ENCODE data around the gene HKDC1.
"Not testable (repeated sequence)": the region's sequence is repeated elsewhere in the genome, so short reads cannot be mapped to it uniquely, and the experiment has no call there.

The HKDC1 gene

GRCh38 chr10:69240455-69240854, 20.3 kb downstream of the HKDC1 start:
- DNase-seq (ENCODE audit: extremely low read depth in 1 of 2, low read depth in 1 of 2), result no peak

- no peak for DNase-seq (ENCODE audit: extremely low read depth in 1 of 2, low read depth in 1 of 2)
Observed at GRCh38 chr10:69241575-69241974, 21.4 kb downstream of the HKDC1 start.

GRCh38 chr10:69242040-69242851, 22.1 kb downstream of the HKDC1 start:
- no peak for DNase-seq (ENCODE audit: extremely low read depth in 1 of 2, low read depth in 1 of 2)

DNA sequence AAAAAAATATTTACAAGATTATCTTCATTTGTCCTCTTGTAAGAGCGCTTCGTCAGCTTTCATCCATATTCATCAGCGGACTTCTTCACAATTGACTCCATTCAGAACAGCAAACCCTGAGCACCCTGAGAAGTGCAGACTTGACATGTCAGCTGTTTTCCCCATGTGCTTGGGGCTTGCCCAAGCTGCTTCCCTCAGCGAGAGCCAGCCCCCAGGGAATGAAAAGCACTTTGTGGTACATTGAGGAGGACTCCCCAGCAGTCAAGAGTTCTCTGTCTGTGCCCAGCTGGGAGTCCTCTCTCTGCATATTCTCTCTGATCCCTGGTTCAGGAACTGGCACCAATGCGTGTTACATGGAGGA, 22.7 kb downstream of the HKDC1 start:
- no peak for DNase-seq (ENCODE audit: extremely low read depth in 1 of 2, low read depth in 1 of 2)

- DNase-seq (ENCODE audit: extremely low read depth in 1 of 2, low read depth in 1 of 2), result no peak
Observed at GRCh38 chr10:69243817-69244216, 23.7 kb downstream of the HKDC1 start.

GRCh38 chr10:69246036-69246435, 25.9 kb downstream of the HKDC1 start:
- no peak for DNase-seq (ENCODE audit: extremely low read depth in 1 of 2, low read depth in 1 of 2)

GRCh38 chr10:69246581-69247312, 26.6 kb downstream of the HKDC1 start:
- no peak for DNase-seq (ENCODE audit: extremely low read depth in 1 of 2, low read depth in 1 of 2)

- no peak for DNase-seq (ENCODE audit: extremely low read depth in 1 of 2, low read depth in 1 of 2)
Observed at GRCh38 chr10:69247313-69247710, 27.2 kb downstream of the HKDC1 start.

DNA sequence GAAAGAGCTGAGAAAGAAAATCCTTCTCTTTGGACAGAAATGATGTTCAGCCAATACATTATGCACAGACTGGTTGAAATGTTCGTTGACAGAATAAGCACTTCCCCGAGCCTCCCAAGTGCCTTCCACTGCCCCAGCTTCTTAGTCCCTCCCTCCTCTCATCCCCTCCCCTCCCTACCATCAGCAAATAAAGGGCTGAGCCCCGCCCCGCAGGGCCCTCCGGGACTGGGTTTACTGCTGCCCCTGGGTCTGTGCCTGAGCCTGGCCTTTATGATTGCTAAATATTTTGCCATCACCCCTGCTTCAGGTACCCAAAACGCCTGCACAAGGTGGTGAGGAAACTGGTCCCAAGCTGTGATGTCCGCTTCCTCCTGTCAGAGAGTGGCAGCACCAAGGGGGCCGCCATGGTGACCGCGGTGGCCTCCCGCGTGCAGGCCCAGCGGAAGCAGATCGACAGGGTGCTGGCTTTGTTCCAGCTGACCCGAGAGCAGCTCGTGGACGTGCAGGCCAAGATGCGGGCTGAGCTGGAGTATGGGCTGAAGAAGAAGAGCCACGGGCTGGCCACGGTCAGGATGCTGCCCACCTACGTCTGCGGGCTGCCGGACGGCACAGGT, 28.1 kb downstream of the HKDC1 start:
- DNase-seq (ENCODE audit: extremely low read depth in 1 of 2, low read depth in 1 of 2), result no peak

DNA sequence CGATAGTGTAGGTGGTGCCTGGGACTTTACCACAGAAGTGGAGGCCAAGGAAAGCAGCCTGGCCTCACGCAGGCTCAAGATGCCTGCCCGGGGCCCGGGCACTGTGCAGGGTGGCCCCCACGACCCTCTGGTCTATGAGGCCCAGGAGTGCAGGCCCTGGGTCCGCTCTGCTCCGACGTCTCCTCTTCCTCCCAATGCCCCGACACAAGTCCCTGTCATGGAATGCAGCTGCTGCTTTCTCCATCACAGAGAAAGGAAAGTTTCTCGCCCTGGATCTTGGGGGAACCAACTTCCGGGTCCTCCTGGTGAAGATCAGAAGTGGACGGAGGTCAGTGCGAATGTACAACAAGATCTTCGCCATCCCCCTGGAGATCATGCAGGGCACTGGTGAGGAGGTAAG, 29.9 kb downstream of the HKDC1 start:
- no peak for DNase-seq (ENCODE audit: extremely low read depth in 1 of 2, low read depth in 1 of 2)

DNA sequence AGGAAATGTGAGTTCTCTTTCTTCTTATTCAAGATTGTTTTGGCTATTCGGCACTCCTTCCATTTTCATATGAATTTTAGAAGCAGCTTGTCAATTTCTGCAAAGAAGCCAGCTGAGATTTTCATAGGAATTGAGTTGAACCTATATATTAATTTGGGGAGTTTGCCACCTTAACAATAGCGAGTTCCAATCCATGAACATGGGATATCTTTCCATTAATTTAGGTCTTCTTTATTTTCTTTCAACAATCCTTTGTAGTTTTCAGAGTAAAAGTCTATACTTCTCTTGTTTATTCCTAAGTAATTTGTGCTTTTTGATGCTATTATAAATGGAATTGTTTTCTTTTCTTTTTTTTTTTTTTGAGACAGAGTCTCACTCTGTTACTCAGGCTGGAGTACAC, 31.3 kb downstream of the HKDC1 start:
- DNase-seq (ENCODE audit: extremely low read depth in 1 of 2, low read depth in 1 of 2), result not testable (repeated sequence)

DNA sequence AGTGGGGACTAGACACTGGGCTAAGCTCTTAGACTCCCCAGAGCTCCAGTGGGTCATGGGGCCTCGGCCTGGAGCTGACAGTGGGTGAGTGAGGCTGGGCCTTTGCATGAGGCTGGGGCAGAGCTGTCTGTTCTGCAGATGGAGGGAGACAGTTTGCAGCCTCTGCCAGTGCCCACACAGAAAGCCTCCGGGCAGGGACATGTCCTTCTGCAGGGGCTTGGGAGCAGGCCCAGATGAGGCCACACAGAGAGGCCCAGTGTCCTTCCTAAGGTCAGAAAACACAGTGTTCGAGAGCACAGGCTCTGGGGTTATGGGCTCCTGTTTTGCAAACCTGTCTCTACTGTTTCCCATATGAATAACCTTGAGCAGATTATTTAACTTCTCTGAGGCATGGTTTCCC, 33.0 kb downstream of the HKDC1 start:
- no peak for DNase-seq (ENCODE audit: extremely low read depth in 1 of 2, low read depth in 1 of 2)

DNA sequence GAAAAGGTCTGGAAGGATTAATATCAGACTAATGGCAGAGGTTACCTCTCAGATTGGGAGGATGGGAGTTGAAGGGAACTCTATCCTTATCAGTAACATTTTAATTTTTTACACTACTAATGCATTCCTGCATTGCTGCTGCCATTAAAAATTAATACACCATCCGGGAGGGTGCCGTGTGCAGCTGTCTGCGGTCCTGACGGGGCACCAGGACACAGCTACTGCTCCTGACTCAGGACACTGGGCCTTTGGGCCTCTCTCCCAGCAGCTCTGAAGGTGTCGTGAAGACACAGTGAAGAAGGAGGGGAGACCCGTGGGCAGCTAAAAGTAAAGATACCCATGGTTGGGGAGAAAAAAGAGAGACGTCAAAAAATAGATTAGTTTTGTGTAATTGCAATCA, 34.7 kb downstream of the HKDC1 start:
- no peak for DNase-seq (ENCODE audit: extremely low read depth in 1 of 2, low read depth in 1 of 2)

DNA sequence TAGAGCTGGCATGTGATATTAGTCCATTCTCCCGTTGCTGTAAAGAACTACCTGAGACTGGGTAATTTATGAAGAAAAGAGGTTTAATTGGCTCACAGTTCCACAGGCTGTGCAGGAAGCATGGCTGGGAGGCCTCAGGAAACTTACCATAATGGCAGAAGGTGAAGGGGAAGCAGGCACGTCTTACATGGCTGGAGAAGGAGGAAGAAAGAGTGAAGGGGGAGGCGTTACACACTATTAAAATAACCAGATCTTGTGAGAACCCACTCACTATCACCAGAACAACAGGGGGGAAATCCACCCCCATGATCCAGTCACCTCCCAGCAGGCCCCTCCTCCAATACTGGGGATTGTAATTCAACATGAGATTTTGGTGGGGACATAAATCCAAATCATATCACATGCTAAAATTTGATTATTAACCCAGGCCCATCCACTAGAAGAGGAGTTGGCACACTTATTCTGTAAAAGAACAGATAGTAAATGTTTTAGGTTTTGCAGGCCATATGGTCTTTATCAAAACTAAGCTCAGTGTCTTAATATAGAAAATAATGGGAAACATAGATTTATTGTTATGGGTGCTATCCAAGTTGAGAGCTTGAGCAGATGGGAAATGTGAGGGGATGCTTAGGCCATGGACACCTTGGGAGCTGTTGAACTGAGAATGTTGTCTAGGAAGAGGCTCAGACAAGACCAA, 39.6 kb downstream of the HKDC1 start:
- DNase-seq (ENCODE audit: extremely low read depth in 1 of 2, low read depth in 1 of 2), result no peak

GRCh38 chr10:69261184-69261583, 41.1 kb downstream of the HKDC1 start:
- DNase-seq (ENCODE audit: extremely low read depth in 1 of 2, low read depth in 1 of 2), result no peak

GRCh38 chr10:69262292-69262751, 42.2 kb downstream of the HKDC1 start:
- DNase-seq (ENCODE audit: extremely low read depth in 1 of 2, low read depth in 1 of 2), result no peak

DNA sequence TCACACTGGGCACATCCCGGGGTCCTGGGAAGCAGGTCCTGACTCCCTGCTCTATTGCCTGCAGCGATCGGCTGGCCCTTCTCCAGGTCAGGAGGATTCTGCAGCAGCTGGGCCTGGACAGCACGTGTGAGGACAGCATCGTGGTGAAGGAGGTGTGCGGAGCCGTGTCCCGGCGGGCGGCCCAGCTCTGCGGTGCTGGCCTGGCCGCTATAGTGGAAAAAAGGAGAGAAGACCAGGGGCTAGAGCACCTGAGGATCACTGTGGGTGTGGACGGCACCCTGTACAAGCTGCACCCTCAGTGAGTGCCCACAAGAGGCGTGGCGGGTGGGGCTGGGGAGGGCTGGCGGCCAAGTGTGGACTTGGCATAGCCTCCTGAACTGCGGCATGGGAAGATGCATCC, 45.4 kb downstream of the HKDC1 start:
- no peak for DNase-seq (ENCODE audit: extremely low read depth in 1 of 2, low read depth in 1 of 2)

GRCh38 chr10:69268761-69269416, 48.8 kb downstream of the HKDC1 start:
- DNase-seq (ENCODE audit: extremely low read depth in 1 of 2, low read depth in 1 of 2), result no peak

- DNase-seq (ENCODE audit: extremely low read depth in 1 of 2, low read depth in 1 of 2), result no peak
Observed at GRCh38 chr10:69269761-69270160, 49.6 kb downstream of the HKDC1 start.

GRCh38 chr10:69270990-69271389, 50.9 kb downstream of the HKDC1 start:
- no peak for DNase-seq (ENCODE audit: extremely low read depth in 1 of 2, low read depth in 1 of 2)

- no peak for DNase-seq (ENCODE audit: extremely low read depth in 1 of 2, low read depth in 1 of 2)
Observed at GRCh38 chr10:69272624-69273023, 52.5 kb downstream of the HKDC1 start.
